ENCODE measurements around the gene PRKG1. TPM values are rescaled to one million over a fixed set of nuclear protein-coding genes. Genes with fewer than 3 reads are reported as not detected.

The PRKG1 gene
- total and polyA plus RNA-seq, 4 donors, result 0.46 to 5.1 (median 1.5) TPM

DNA sequence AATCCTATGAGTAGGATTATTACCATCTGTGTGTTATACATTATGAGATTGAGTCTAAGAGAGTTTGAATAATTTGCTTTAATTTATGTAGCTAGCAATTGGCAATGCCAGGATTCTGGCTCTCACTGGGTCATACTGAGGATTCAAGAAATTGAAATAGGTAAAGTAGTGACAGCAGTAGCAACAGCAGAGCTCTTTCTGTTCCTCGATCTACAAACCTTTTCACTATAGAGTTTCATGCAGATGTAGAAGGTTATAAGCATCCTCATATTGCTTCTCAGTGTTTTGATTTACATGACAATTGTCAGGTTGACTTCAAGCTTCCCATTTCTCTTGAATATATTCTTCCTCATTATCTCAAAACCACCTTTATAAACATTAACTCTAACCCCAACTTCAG, 919.2 kb downstream of the PRKG1 start (continued):
- TF ChIP-seq, protein P1, sequence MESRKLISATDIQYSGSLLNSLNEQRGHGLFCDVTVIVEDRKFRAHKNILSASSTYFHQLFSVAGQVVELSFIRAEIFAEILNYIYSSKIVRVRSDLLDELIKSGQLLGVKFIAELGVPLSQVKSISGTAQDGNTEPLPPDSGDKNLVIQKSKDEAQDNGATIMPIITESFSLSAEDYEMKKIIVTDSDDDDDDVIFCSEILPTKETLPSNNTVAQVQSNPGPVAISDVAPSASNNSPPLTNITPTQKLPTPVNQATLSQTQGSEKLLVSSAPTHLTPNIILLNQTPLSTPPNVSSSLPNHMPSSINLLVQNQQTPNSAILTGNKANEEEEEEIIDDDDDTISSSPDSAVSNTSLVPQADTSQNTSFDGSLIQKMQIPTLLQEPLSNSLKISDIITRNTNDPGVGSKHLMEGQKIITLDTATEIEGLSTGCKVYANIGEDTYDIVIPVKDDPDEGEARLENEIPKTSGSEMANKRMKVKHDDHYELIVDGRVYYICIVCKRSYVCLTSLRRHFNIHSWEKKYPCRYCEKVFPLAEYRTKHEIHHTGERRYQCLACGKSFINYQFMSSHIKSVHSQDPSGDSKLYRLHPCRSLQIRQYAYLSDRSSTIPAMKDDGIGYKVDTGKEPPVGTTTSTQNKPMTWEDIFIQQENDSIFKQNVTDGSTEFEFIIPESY (IDR thresholded peaks at IDR 0.05), result no peak
- TF ChIP-seq FOXA1 (IDR thresholded peaks at IDR 0.05), result no peak
- TF ChIP-seq SP1 (IDR thresholded peaks at IDR 0.05), result no peak
- TF ChIP-seq, protein P2, sequence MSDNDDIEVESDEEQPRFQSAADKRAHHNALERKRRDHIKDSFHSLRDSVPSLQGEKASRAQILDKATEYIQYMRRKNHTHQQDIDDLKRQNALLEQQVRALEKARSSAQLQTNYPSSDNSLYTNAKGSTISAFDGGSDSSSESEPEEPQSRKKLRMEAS (IDR thresholded peaks at IDR 0.05), result no peak
- TF ChIP-seq, protein P3, sequence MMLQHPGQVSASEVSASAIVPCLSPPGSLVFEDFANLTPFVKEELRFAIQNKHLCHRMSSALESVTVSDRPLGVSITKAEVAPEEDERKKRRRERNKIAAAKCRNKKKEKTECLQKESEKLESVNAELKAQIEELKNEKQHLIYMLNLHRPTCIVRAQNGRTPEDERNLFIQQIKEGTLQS (IDR thresholded peaks at IDR 0.05), result no peak

DNA sequence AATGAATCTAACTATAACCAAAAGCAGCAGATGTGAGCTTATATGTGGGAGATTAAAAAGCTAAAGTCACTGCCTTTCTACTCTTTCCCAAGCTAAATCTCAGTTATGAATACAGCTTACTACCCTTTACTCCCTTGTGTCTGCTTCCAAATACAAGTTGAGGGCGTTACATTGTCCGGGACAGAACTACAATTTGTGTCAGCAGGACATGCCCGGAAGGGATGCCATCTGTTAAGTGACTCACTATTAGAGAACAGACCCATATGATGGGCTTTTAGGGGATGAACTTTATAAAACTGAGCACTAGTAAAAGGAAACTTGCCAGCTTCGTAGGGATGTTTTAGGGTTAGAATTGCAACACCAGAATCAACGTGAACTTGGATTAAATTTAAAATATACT, 924.8 kb downstream of the PRKG1 start:
- 61% methylated on average over 5 of the region's 5 CpGs for WGBS

DNA sequence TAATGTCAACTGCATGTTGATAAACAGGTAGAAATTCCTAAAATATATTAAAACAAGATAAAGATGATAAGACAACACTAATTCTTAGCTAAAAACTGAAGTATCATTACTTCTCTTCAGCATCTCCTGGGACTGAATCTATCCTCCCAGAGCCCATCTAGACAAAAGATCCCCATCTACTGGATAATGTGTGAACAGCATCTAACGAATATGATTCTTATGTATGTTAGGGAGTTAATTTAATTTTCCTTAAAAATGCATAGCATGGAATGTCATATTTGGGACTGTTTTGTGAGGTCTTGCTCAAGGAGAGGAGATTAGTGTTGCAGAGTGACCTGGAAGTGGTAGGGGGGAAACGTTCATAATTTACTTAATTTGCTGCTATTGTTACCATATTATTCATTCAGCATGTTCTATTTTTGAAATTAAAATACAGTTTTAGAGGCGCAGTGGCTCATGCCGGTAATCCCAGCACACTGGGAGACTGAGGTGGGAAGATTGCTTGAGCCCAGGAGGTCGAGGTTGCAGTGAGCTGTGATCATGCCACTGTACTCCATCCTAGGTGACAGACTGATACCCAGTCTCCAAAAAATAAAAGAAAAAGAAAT, 930.2 kb downstream of the PRKG1 start:
- H3K27ac ChIP-seq (ENCODE audit: low read depth in 1 of 2, low read length in 2 of 2), result no peak overlapping the region
- H3K9me3 ChIP-seq (ENCODE audit: control insufficient read depth in 4 of 4, low read length in 3 of 4), result peaks cover 0 to 8% (median 0%) of the 10 kb centered on the region in 4 donors
- no peaks in the 10 kb centered on the region for H3K36me3 ChIP-seq (ENCODE audit: control insufficient read depth in 4 of 4, insufficient read depth in 3 of 4, low read depth in 1 of 4, low read length in 3 of 4)
- H3K9ac ChIP-seq (ENCODE audit: low read depth in 1 of 2, low read length in 2 of 2), result no peak overlapping the region
- peaks cover 0 to 4% (median 0%) of the 10 kb centered on the region in 4 donors for H3K27me3 ChIP-seq (ENCODE audit: control insufficient read depth in 4 of 4, insufficient read depth in 4 of 4, low read length in 3 of 4)
- WGBS, result 38% methylated on average over 5 of the region's 5 CpGs
- TF ChIP-seq, protein P1 (IDR thresholded peaks at IDR 0.05), result no peak
- TF ChIP-seq RAD21 (IDR thresholded peaks at IDR 0.05), result peak; percentile 70 to 76
- TF ChIP-seq GABPA (IDR thresholded peaks at IDR 0.05 in 1 of 2, conservative IDR thresholded peaks at IDR 0.05 in 1 of 2), result no peak
- TF ChIP-seq, protein P4, sequence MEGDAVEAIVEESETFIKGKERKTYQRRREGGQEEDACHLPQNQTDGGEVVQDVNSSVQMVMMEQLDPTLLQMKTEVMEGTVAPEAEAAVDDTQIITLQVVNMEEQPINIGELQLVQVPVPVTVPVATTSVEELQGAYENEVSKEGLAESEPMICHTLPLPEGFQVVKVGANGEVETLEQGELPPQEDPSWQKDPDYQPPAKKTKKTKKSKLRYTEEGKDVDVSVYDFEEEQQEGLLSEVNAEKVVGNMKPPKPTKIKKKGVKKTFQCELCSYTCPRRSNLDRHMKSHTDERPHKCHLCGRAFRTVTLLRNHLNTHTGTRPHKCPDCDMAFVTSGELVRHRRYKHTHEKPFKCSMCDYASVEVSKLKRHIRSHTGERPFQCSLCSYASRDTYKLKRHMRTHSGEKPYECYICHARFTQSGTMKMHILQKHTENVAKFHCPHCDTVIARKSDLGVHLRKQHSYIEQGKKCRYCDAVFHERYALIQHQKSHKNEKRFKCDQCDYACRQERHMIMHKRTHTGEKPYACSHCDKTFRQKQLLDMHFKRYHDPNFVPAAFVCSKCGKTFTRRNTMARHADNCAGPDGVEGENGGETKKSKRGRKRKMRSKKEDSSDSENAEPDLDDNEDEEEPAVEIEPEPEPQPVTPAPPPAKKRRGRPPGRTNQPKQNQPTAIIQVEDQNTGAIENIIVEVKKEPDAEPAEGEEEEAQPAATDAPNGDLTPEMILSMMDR (IDR thresholded peaks at IDR 0.05; ENCODE audit: low read depth, low read length, missing input control), result peak; percentile 46
- DNase-seq (ENCODE audit: low spot score), result no peak
- no peaks in the 10 kb centered on the region for H3K4me1 ChIP-seq (ENCODE audit: control insufficient read depth in 4 of 4, insufficient read depth in 4 of 4, low read length in 3 of 4)
- H3K4me3 ChIP-seq (ENCODE audit: low read depth in 1 of 3, low read length in 3 of 3), result no peak overlapping the region

More for the DNA sequence above, 924.8 kb downstream of the PRKG1 start:
- no peaks in the 10 kb centered on the region for H3K36me3 ChIP-seq (ENCODE audit: control insufficient read depth in 4 of 4, insufficient read depth in 3 of 4, low read depth in 1 of 4, low read length in 3 of 4)
- no peaks in the 10 kb centered on the region for H3K4me1 ChIP-seq (ENCODE audit: control insufficient read depth in 4 of 4, insufficient read depth in 4 of 4, low read length in 3 of 4)
- H3K9me3 ChIP-seq (ENCODE audit: control insufficient read depth in 4 of 4, low read length in 3 of 4), result no peaks in the 10 kb centered on the region
- TF ChIP-seq JUND (IDR thresholded peaks at IDR 0.05), result no peak
- no peak for TF ChIP-seq SP1 (IDR thresholded peaks at IDR 0.05)
- TF ChIP-seq HNF4G (IDR thresholded peaks at IDR 0.05), result no peak
- no peak for TF ChIP-seq FOXA2 (IDR thresholded peaks at IDR 0.05)
- H3K27me3 ChIP-seq (ENCODE audit: control insufficient read depth in 4 of 4, insufficient read depth in 4 of 4, low read length in 3 of 4), result peaks cover 0 to 9% (median 0%) of the 10 kb centered on the region in 4 donors
- no peak for DNase-seq (ENCODE audit: low spot score)
- H3K27ac ChIP-seq (ENCODE audit: low read depth in 1 of 2, low read length in 2 of 2), result no peak overlapping the region
- no peak overlapping the region for H3K9ac ChIP-seq (ENCODE audit: low read depth in 1 of 2, low read length in 2 of 2)
- H3K4me3 ChIP-seq (ENCODE audit: low read depth in 1 of 3, low read length in 3 of 3), result no peak overlapping the region
